ENCODE results near the gene COLEC12.

The COLEC12 gene

DNA sequence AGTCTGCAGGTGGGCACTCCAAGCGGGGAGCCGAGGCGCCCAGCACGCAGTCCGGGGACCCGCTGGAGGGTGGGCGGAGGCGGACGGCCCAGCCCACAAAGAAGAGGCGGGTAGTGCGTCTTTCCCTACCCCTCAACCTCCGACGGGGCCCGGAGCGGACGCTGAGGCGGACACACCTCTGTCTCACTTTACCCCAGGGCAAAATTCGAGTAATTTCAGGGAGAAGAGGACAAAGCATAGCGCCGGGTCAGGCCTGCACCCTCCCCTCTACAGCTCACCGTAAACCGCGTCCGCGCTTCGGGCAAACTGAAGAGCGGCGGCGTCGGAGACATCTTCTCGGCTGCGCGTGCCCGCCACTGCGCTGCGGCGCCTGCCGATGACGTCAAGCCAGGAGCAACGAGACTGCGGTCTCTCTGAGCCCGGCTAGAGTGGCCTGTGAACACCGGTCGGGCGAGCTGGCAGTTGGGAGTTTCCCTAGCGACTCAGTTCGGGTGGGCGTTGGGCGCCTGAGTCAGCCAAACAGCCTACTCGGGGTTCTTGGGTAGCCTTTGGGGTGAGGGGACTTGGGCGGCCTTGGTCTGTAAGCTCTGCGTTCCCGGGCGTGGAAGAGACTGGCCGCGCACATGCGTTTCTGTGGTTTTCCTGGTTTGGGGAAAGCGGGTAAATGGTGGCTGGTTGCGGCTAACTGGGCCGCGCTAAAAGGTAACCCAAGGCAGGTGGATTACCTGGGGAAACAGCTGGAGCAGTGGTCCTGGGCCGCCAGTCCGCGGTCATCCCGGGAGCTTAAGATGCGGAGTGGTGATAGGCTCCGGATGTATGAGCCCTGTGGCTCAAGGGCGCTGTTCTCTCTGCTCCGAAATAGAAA lies 232.6 kb downstream of the COLEC12 start, which contains the start of gene THOC1:
Gene THOC1 (minus strand): TSS at position 360 of the 865 bp plus-strand sequence. CDS start 28 bp downstream, at position 332.
- DNase-seq: peak; percentile 90

DNA sequence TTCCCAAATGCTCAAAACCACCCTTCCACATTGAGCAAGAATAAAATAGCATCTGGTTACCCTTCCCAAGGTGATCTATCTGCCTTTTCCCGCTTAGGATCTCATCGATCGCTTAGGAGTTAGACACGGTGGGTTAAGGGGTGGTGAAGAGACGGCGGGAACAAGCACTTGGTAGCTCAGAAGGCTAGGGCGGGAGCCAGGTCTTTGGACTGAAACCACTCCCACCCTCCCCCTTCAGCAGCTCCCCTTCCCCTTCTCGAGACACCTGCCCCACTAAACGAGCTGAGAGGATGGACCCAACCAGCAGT lies 233.2 kb downstream of the COLEC12 start:
- DNase-seq: peak; percentile 48

Measured in GDM1 (cell line).